ENCODE results near the gene OTX1. TPM values are rescaled to one million over a fixed set of nuclear protein-coding genes. Genes with fewer than 3 reads are reported as not detected.
A peak's percentile ranks its signal among the peaks of the same experiment; 100 is the strongest.

OTX1 gene
- total RNA-seq, 1 donor from 2014 or later, result not detected

DNA sequence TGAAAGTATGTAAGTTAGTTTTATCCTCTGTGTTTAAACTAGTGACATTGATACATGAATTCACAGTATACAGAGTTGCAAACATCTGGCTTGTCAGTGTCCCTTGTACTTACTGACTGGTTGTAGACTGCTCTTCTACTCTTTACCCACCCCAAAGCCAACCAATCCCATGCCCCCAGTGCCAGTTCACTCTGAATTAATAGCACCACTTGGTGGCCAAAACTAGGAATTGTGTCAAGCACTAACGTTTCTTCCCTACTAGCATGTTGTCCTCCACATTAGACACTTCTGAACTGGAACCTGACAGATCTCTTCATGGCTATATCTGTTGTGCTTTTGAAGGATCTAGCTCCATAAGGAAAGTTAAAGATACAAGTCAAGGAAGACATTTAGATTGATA, 27.2 kb upstream of the OTX1 start:
- H3K4me1 Mint-ChIP-seq (ENCODE audit: unreplicated experiment), result no peaks in the 10 kb centered on the region
- H3K27ac Mint-ChIP-seq (ENCODE audit: unreplicated experiment), result no peak overlapping the region
- no peaks in the 10 kb centered on the region for H3K9me3 Mint-ChIP-seq (ENCODE audit: unreplicated experiment)
- H3K4me3 Mint-ChIP-seq (ENCODE audit: unreplicated experiment), result no peak overlapping the region
- peaks cover 8% of the 10 kb centered on the region for H3K36me3 Mint-ChIP-seq (ENCODE audit: unreplicated experiment)
- no peaks in the 10 kb centered on the region for H3K27me3 Mint-ChIP-seq (ENCODE audit: unreplicated experiment)
- no peak for DNase-seq (ENCODE audit: extremely low spot score, unreplicated experiment)
- TF ChIP-seq, protein P1, sequence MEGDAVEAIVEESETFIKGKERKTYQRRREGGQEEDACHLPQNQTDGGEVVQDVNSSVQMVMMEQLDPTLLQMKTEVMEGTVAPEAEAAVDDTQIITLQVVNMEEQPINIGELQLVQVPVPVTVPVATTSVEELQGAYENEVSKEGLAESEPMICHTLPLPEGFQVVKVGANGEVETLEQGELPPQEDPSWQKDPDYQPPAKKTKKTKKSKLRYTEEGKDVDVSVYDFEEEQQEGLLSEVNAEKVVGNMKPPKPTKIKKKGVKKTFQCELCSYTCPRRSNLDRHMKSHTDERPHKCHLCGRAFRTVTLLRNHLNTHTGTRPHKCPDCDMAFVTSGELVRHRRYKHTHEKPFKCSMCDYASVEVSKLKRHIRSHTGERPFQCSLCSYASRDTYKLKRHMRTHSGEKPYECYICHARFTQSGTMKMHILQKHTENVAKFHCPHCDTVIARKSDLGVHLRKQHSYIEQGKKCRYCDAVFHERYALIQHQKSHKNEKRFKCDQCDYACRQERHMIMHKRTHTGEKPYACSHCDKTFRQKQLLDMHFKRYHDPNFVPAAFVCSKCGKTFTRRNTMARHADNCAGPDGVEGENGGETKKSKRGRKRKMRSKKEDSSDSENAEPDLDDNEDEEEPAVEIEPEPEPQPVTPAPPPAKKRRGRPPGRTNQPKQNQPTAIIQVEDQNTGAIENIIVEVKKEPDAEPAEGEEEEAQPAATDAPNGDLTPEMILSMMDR (IDR thresholded peaks at IDR 0.05), result peak; percentile 52

DNA sequence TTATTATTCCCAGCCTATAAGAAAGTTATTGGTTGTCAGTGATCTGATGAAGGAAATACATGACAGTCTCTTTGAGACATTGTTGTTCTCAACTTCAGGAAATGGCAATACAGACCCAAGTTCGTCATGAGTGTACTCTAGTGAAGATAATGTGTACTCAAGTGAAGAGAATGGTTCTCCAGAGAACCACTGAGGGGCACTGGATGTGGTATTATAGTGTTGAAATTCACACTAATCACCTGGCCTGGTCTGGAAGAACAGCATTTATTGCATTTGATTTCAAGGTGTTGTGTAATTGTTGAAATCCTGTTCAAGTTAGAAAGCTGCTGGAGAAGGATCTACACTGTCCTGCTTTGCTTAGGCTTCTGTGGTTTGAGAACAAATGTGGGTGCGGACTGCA, 23.4 kb upstream of the OTX1 start:
- TF ChIP-seq, protein P1 (IDR thresholded peaks at IDR 0.05), result no peak

GRCh38 chr2:63029058-63029457, 21.6 kb upstream of the OTX1 start:
- TF ChIP-seq, protein P1 (IDR thresholded peaks at IDR 0.05), result no peak
- Mint-ChIP-seq H3K36me3 (ENCODE audit: unreplicated experiment) (peaks cover 3% of the 10 kb centered on the region), H3K4me1 (ENCODE audit: unreplicated experiment) (no peaks in the 10 kb centered on the region), H3K27ac (ENCODE audit: unreplicated experiment) (no peak overlapping the region), H3K9me3 (ENCODE audit: unreplicated experiment) (no peaks in the 10 kb centered on the region), H3K4me3 (ENCODE audit: unreplicated experiment) (no peak overlapping the region), H3K27me3 (ENCODE audit: unreplicated experiment) (no peaks in the 10 kb centered on the region)
- DNase-seq (ENCODE audit: extremely low spot score, unreplicated experiment), result no peak

More for the DNA sequence above, 23.4 kb upstream of the OTX1 start:
- Mint-ChIP-seq H3K27ac (ENCODE audit: unreplicated experiment) (no peak overlapping the region), H3K4me3 (ENCODE audit: unreplicated experiment) (no peak overlapping the region), H3K27me3 (ENCODE audit: unreplicated experiment) (no peaks in the 10 kb centered on the region), H3K4me1 (ENCODE audit: unreplicated experiment) (no peaks in the 10 kb centered on the region), H3K36me3 (ENCODE audit: unreplicated experiment) (peaks cover 6% of the 10 kb centered on the region), H3K9me3 (ENCODE audit: unreplicated experiment) (no peaks in the 10 kb centered on the region)
- no peak for DNase-seq (ENCODE audit: extremely low spot score, unreplicated experiment)

DNA sequence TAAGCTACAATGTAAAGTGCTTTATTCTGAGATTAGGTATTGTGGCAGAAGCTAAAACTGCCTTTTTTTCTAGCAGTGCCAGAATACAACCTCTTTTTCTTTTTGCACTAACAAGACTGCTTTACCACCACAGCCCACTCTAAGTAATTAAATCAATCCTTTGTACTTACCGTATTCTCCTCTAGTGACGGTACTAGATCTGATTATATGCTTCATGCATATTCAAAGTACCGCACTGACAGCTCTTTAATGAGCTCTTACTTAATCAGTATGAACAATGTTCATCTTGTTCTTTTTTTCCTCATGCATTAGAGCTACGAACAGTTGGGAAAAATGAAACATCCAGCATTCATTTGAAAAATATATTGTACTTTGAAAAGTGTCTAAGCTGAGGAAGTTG, 16.1 kb upstream of the OTX1 start:
- DNase-seq (ENCODE audit: extremely low spot score, unreplicated experiment), result no peak
- Mint-ChIP-seq H3K4me3 (ENCODE audit: unreplicated experiment) (no peak overlapping the region), H3K9me3 (ENCODE audit: unreplicated experiment) (no peaks in the 10 kb centered on the region), H3K4me1 (ENCODE audit: unreplicated experiment) (peaks cover 2% of the 10 kb centered on the region), H3K27me3 (ENCODE audit: unreplicated experiment) (no peaks in the 10 kb centered on the region), H3K36me3 (ENCODE audit: unreplicated experiment) (peaks cover 4% of the 10 kb centered on the region), H3K27ac (ENCODE audit: unreplicated experiment) (no peak overlapping the region)
- TF ChIP-seq, protein P1 (IDR thresholded peaks at IDR 0.05), result no peak

GRCh38 chr2:63035169-63035568, 15.5 kb upstream of the OTX1 start:
- DNase-seq (ENCODE audit: extremely low spot score, unreplicated experiment), result no peak
- Mint-ChIP-seq H3K4me1 (ENCODE audit: unreplicated experiment) (peaks cover 2% of the 10 kb centered on the region), H3K36me3 (ENCODE audit: unreplicated experiment) (peaks cover 4% of the 10 kb centered on the region), H3K4me3 (ENCODE audit: unreplicated experiment) (no peak overlapping the region), H3K9me3 (ENCODE audit: unreplicated experiment) (no peaks in the 10 kb centered on the region), H3K27ac (ENCODE audit: unreplicated experiment) (no peak overlapping the region), H3K27me3 (ENCODE audit: unreplicated experiment) (no peaks in the 10 kb centered on the region)
- TF ChIP-seq, protein P1 (IDR thresholded peaks at IDR 0.05), result no peak

Measured in osteocyte (in vitro differentiated cells).